ENCODE data around the gene EBI3. TPM values are rescaled to one million over a fixed set of nuclear protein-coding genes. Genes with fewer than 3 reads are reported as not detected.

The EBI3 gene
- total and polyA plus RNA-seq, 2 of the 8 experiments (the other 6 are each of a cell fraction or from before 2014, with no cell fraction given), result 0.99 to 8.4 TPM

GRCh38 chr19:4210166-4210731 is 19.1 kb upstream of the EBI3 start:
- H3K4me3 ChIP-seq (ENCODE audit: extremely low read depth in 1 of 4, insufficient read depth in 2 of 4, low read depth in 3 of 4, low read length in 4 of 4), result no peak overlapping the region
- H3K27ac ChIP-seq (ENCODE audit: low read depth, low read length), result no peak overlapping the region

More at GRCh38 chr19:4210166-4210731, 19.1 kb upstream of the EBI3 start:
- no peak overlapping the region for H3K14ac ChIP-seq (ENCODE audit: insufficient read length)
- H3K9ac ChIP-seq (replicated peaks in 1 of 4; ENCODE audit: extremely low read depth in 1 of 4, low read depth in 3 of 4, low read length in 3 of 4), result no peak overlapping the region
- H3K79me2 ChIP-seq (ENCODE audit: control insufficient read depth in 1 of 2, insufficient read depth in 2 of 2, low read length in 2 of 2), result no peaks in the 10 kb centered on the region
- H3K4me2 ChIP-seq (ENCODE audit: insufficient read depth in 1 of 2, low read depth in 2 of 2, low read length in 2 of 2), result no peak overlapping the region
- peaks cover 0 to 2% of the 10 kb centered on the region in 2 experiments for H4K20me1 ChIP-seq (replicated peaks in 1 of 2; ENCODE audit: control insufficient read depth in 1 of 2, insufficient read depth in 2 of 2, low read length in 2 of 2)
- no peak overlapping the region for H2BK5ac ChIP-seq (ENCODE audit: low read depth, low read length)
- H2AFZ ChIP-seq (ENCODE audit: low read length), result no peak overlapping the region
- no peak overlapping the region for H4K91ac ChIP-seq (replicated peaks; ENCODE audit: insufficient read length, low read length)
- DNase-seq (ENCODE audit: low read depth in 1 of 2, low spot score in 2 of 2) (no peak), FAIRE-seq (no peak)
- no peaks in the 10 kb centered on the region for H3K9me3 ChIP-seq (ENCODE audit: insufficient read depth in 2 of 2, low read depth in 1 of 2, low read length in 1 of 2)
- H3K23ac ChIP-seq (ENCODE audit: insufficient read length), result no peak overlapping the region
- H2BK120ac ChIP-seq (replicated peaks; ENCODE audit: low read depth, low read length), result no peak overlapping the region
- H3K79me1 ChIP-seq (ENCODE audit: low read depth, low read length), result no peaks in the 10 kb centered on the region
- no peak overlapping the region for H4K8ac ChIP-seq (ENCODE audit: extremely low read depth, insufficient read depth, low read length)
- no peaks in the 10 kb centered on the region for H3K27me3 ChIP-seq (replicated peaks in 1 of 4; ENCODE audit: control insufficient read depth in 3 of 4, extremely low read depth in 1 of 4, insufficient read depth in 3 of 4, low read length in 3 of 4)
- H2BK15ac ChIP-seq (ENCODE audit: low read length), result no peak overlapping the region
- no peaks in the 10 kb centered on the region for H3K36me3 ChIP-seq (ENCODE audit: control insufficient read depth in 2 of 4, insufficient read depth in 4 of 4, low read length in 3 of 4)
- TF ChIP-seq CREB1 (IDR thresholded peaks at IDR 0.05), result no peak
- no peak for TF ChIP-seq CBX8 (IDR thresholded peaks at IDR 0.05; ENCODE audit: borderline replicate concordance, low read depth, low read length)
- H3K56ac ChIP-seq (replicated peaks; ENCODE audit: insufficient read length, low read depth, low read length), result no peak overlapping the region
- H3K4me1 ChIP-seq (replicated peaks in 1 of 4; ENCODE audit: control insufficient read depth in 3 of 4, insufficient read depth in 4 of 4, low read length in 3 of 4), result no peaks in the 10 kb centered on the region; a peak in 1 of 7 replicates
- H4K5ac ChIP-seq (ENCODE audit: insufficient read length, low read depth, low read length), result no peak overlapping the region
- no peak overlapping the region for H3K18ac ChIP-seq (ENCODE audit: extremely low read depth, low read length)
- WGBS, 2 experiments (ENCODE audit: extremely low coverage in 1 of 2, insufficient coverage in 1 of 2, insufficient read length in 1 of 2, insufficient replicate concordance in 2 of 2, low coverage in 1 of 2, low lambda C conversion rate in 2 of 2, missing lambda C conversion rate in 1 of 2), result 86% methylated on average over 15 of the region's 15 CpGs; no CpG with 5 or more reads in 1 of the 2 experiments
- CTCF ChIA-PET (ENCODE audit: partially characterized antibody), result no interaction called here
- no peak overlapping the region for H2BK12ac ChIP-seq (ENCODE audit: low read depth, low read length)
- no peak overlapping the region for H3K4ac ChIP-seq (replicated peaks; ENCODE audit: insufficient read length, low read depth, low read length)
- no peaks in the 10 kb centered on the region for H3K23me2 ChIP-seq (ENCODE audit: low read depth, low read length)
- H2BK20ac ChIP-seq (ENCODE audit: low read length), result no peak overlapping the region
- POLR2A ChIA-PET (ENCODE audit: partially characterized antibody), result interaction anchor here (1.0 kb wide), 1 partner anchor 8 kb away, joined by 3 read pairs; no protein-coding TSS in a partner anchor
- no peak overlapping the region for H2AK5ac ChIP-seq (ENCODE audit: low read depth, low read length)

Measured in H1 (cell line).